UCSD-AML1 (cell line): ENCODE measurements around the gene AQP6.

Experiments used
- DNase-seq: peaks from one replicate; lab custom pipeline; 2025; ENCODE audit not compliant: unreplicated experiment; lab: John Stamatoyannopoulos, UW

Gene AQP6

GRCh38 chr12:49972641-49973360, at the start of gene AQP6:
AQP6 (plus strand) TSS chr12:49972947; CDS start chr12:49973174, 227 bp downstream.
- no peak for DNase-seq

- DNase-seq, result no peak
Observed at GRCh38 chr12:49923035-49923644, 49.6 kb upstream of the AQP6 start.

GRCh38 chr12:49923880-49924556, 48.7 kb upstream of the AQP6 start:
- DNase-seq, result no peak

- no peak for DNase-seq
Observed at GRCh38 chr12:49924628-49925246, 48.0 kb upstream of the AQP6 start.

GRCh38 chr12:49925433-49926204, 47.1 kb upstream of the AQP6 start:
- DNase-seq, result no peak

- no peak for DNase-seq
Observed at GRCh38 chr12:49928471-49928870, 44.3 kb upstream of the AQP6 start.

GRCh38 chr12:49929581-49929980, 43.2 kb upstream of the AQP6 start:
- DNase-seq, result no peak

GRCh38 chr12:49930515-49931288, 42.0 kb upstream of the AQP6 start:
- DNase-seq, result no peak

- no peak for DNase-seq
Observed at GRCh38 chr12:49932023-49932422, 40.7 kb upstream of the AQP6 start.

- DNase-seq, result no peak
Observed at GRCh38 chr12:49932533-49933130, 40.1 kb upstream of the AQP6 start.

GRCh38 chr12:49933796-49934195, 39.0 kb upstream of the AQP6 start:
- no peak for DNase-seq

- no peak for DNase-seq
Observed at GRCh38 chr12:49934505-49934904, 38.2 kb upstream of the AQP6 start.

- DNase-seq, result no peak
Observed at GRCh38 chr12:49936925-49937324, 35.8 kb upstream of the AQP6 start.

GRCh38 chr12:49937639-49938300, 35.0 kb upstream of the AQP6 start:
- no peak for DNase-seq

GRCh38 chr12:49939307-49939706, 33.4 kb upstream of the AQP6 start:
- no peak for DNase-seq

GRCh38 chr12:49939707-49940106, 33.0 kb upstream of the AQP6 start:
- DNase-seq, result no peak

GRCh38 chr12:49941556-49942511, 30.9 kb upstream of the AQP6 start:
- DNase-seq, result no peak

GRCh38 chr12:49942512-49942893, 30.2 kb upstream of the AQP6 start:
- DNase-seq, result no peak
